Measurements from ENCODE around the gene ARHGAP28.
"Not testable (repeated sequence)": the region's sequence is repeated elsewhere in the genome, so short reads cannot be mapped to it uniquely, and the experiment has no call there.

The ARHGAP28 gene

DNA sequence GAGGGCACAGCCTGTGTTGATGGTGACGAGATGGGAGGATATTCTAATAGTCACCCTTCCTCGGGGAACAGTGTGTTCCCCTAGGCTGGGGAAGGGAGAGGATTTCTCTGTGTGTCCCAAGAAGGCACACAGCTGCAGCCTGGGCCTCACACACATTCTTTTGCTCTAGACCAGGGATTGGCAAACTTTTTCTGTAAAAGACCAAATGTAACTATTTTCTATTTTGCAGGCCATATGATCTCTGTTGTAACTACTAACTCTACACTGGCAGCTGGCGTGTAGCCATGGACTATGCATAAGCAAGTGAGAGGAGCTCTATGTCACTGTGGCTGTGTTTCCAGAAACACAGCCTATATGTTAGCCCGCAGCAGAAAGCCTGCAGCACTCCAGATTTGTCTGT, 65.8 kb downstream of the ARHGAP28 start:
- TF ChIP-seq, protein P1, sequence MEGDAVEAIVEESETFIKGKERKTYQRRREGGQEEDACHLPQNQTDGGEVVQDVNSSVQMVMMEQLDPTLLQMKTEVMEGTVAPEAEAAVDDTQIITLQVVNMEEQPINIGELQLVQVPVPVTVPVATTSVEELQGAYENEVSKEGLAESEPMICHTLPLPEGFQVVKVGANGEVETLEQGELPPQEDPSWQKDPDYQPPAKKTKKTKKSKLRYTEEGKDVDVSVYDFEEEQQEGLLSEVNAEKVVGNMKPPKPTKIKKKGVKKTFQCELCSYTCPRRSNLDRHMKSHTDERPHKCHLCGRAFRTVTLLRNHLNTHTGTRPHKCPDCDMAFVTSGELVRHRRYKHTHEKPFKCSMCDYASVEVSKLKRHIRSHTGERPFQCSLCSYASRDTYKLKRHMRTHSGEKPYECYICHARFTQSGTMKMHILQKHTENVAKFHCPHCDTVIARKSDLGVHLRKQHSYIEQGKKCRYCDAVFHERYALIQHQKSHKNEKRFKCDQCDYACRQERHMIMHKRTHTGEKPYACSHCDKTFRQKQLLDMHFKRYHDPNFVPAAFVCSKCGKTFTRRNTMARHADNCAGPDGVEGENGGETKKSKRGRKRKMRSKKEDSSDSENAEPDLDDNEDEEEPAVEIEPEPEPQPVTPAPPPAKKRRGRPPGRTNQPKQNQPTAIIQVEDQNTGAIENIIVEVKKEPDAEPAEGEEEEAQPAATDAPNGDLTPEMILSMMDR (IDR thresholded peaks at IDR 0.05; ENCODE audit: low read depth, low read length), result no peak
- no peak for DNase-seq (ENCODE audit: extremely low read depth, low read depth)

DNA sequence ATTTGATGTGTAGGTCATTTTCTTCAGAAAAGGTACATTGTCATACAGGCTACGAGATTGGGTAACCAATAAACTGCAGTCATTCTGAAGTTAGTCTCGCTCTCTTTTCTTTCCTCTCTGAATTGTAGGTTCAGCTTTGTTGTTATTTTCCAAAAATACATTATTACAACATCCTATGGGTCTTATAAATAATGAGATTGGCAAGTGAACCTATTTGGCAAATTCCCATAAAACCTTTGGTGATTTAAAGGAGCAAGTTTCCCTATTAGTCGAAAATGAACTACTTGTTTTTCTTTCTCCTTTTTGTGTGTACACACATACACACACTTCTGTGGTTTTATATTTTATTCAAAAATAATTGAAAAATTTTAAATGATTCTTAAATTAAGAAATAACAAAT, 67.0 kb downstream of the ARHGAP28 start:
- DNase-seq (ENCODE audit: extremely low read depth, low read depth), result no peak
- TF ChIP-seq, protein P1 (IDR thresholded peaks at IDR 0.05; ENCODE audit: low read depth, low read length), result no peak

DNA sequence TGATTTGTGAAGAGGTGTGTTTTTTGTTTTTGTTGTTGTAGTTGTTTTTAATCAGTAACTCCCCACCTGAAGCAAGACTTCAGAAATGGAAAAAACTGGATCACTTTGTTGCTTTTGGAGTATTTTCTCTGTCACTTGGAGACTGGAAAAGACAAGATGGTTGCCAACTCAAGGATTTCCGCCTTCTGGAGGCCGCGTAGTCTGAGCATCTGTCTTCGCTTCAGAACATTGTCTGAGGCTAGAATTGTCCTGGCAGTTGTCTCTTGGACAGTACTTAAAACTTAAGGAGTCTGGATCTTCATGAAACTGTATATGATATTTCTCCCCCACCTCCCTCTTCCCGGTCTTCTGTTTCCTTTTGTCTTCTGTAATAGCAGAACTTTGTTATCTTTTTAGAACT, 67.7 kb downstream of the ARHGAP28 start:
- DNase-seq (ENCODE audit: extremely low read depth, low read depth), result no peak
- TF ChIP-seq, protein P1 (IDR thresholded peaks at IDR 0.05; ENCODE audit: low read depth, low read length), result no peak

DNA sequence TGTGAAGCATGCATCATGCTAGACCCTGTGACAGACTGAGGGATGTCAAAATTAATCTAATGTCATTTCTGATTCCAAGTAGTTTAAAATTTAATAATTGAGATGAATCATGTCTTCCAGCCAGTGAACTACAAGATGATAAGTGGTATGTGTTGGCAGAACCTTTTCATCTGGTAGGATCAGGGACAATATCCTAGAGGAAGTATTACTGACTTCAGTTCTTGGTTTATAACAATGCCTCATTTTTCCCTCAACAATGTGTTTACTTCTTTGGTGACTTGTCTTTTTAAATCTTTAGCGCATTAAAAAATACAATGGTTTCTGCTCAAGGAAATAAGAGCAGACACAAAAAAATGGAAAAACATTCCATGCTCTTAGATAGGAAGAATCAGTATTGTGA, 69.4 kb downstream of the ARHGAP28 start:
- TF ChIP-seq, protein P1 (IDR thresholded peaks at IDR 0.05; ENCODE audit: low read depth, low read length), result no peak
- no peak for DNase-seq (ENCODE audit: extremely low read depth, low read depth)

DNA sequence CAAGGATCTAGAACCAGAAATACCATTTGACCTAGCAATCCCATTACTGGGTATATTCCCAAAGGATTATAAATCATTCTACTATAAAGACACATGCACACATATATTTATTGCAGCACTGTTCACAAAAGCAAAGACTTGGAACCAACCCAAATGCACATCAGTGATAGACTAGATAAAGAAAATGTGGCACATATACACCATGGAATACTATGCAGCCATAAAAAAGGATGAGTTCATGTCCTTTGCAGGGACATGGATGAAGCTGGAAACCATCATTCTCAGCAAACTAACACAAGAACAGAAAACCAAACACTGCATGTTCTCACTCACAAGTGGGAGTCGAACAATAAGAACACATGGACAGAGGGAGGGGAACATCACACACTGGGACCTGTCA, 70.8 kb downstream of the ARHGAP28 start:
- not testable (repeated sequence) for DNase-seq (ENCODE audit: extremely low read depth, low read depth)

DNA sequence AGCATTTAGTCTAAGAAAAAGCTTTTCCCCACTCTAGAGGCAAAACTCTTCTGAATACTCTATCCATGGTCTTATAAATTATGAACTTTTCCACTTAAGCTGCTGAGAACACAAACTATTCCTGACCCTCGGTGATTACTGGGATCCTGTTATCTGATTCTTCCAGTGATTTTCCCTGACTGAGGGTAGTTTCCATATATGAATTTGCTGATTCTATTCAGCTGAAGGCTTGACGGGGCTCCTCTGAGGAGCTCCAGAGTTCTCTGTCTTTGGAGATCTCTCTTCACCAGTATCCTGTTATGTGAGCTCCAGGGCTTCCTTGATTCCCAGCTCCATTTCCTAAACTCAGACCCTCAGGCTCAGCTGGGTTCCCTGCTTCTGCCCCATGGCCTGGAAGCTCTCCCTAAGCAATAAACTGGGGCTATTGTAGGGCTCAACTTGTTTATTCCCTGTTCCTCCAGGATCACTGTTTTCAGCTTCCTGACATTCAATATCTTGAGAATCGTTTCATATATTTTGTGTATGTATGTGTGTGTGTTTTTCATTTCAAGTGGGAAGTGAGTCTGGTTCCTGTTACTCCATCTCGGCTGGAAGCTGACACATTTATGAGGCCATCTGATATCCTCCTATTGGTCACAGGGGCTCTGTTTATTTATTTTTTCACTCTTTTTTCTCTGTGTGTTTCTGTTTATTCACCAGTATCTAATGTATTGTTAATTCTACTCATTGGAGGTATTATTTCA, 78.2 kb downstream of the ARHGAP28 start:
- no peak for DNase-seq (ENCODE audit: extremely low read depth, low read depth)
- TF ChIP-seq, protein P1 (IDR thresholded peaks at IDR 0.05; ENCODE audit: low read depth, low read length), result no peak

DNA sequence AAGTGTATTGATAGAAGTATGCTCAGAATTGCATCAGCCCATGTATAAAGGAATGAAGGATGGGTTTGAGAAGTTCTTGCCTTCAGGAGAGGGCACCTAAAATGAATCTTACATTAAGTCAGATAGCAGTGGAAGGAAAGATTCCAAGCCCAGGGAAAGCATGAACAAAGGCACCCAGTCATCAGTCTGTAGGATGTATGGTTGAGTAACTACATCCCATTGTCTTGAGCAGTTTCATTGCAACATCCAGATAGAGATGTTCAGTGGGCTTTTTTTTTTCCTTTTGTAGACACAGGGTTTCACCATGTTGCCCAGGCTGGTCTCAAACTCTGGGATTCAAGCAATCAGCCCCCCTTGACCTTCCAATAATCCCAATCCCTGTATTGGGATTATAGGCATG, 80.7 kb downstream of the ARHGAP28 start:
- no peak for DNase-seq (ENCODE audit: extremely low read depth, low read depth)
- TF ChIP-seq, protein P1 (IDR thresholded peaks at IDR 0.05; ENCODE audit: low read depth, low read length), result no peak

DNA sequence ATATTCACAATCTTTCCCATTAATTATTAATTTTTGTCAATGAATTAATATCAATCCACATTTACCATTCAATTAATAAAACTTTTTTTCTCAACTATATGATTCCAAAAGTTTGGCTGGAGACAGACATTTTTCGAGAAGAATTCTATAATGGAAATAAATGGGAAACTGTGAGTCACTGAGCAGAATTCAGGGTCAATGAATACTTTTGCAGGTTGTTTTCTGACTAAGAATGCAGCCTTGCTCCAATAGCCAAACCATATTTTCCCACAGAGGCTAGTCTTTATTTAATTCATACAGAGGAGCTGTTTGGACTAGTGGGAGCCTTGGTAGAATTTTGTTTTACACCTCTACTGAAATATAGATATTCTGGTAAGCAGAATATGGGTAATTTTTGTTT, 82.3 kb downstream of the ARHGAP28 start:
- TF ChIP-seq, protein P1 (IDR thresholded peaks at IDR 0.05; ENCODE audit: low read depth, low read length), result no peak
- no peak for DNase-seq (ENCODE audit: extremely low read depth, low read depth)

Measured in AG09319 (cell line).